MM.1S (cell line): ENCODE data around the gene KHDC4.

ENCODE experiments used
- DNase-seq: peaks from one replicate; pipeline ENCODE4 v3.0.0-alpha.2; 2015
- H2AFZ ChIP-seq: fragments of 300-600 bp; sonication (generic); 2 replicates; pipeline ENCODE4 v1.6.0; 2016; ENCODE audit warnings: antibody characterized with exemption, low read length
- H3F3A ChIP-seq: fragments of 300-600 bp; sonication (generic); 2 replicates; pipeline ENCODE4 v1.6.1; 2016; ENCODE audit warnings: mild to moderate bottlenecking, antibody characterized with exemption, low read length, moderate library complexity, mixed read lengths; ENCODE audit not compliant: insufficient read depth
- H3K27ac ChIP-seq: fragments of 300-600 bp; sonication (generic); 2 replicates; pipeline ENCODE4 v1.5.1; 2016; ENCODE audit warnings: mild to moderate bottlenecking, low read length
- H3K27me3 ChIP-seq: fragments of 300-600 bp; sonication (generic); replicated peaks from 2 replicates; pipeline ENCODE4 v1.6.0; 2016; ENCODE audit warnings: low read length; ENCODE audit not compliant: insufficient read depth
- H3K36me3 ChIP-seq: fragments of 300-600 bp; sonication (generic); replicated peaks from 2 replicates; pipeline ENCODE4 v1.6.1; 2016; ENCODE audit warnings: mild to moderate bottlenecking, low read length, mixed read lengths; ENCODE audit not compliant: insufficient read depth
- H3K4me1 ChIP-seq: fragments of 300-600 bp; sonication (generic); 2 replicates; pipeline ENCODE4 v1.6.1; 2016; ENCODE audit warnings: low read length, mixed read lengths
- H3K4me2 ChIP-seq: fragments of 300-600 bp; sonication (generic); 2 replicates; pipeline ENCODE4 v1.6.0; 2016; ENCODE audit warnings: low read depth, low read length
- H3K4me3 ChIP-seq: fragments of 300-600 bp; sonication (generic); 2 replicates; pipeline ENCODE4 v1.5.1; 2016; ENCODE audit warnings: low read length, mixed read lengths
- H3K79me2 ChIP-seq: fragments of 300-600 bp; sonication (generic); 2 replicates; pipeline ENCODE4 v1.6.1; 2016; ENCODE audit warnings: mixed run types, low read length, mixed read lengths
- H3K9ac ChIP-seq: fragments of 300-600 bp; sonication (generic); 2 replicates; pipeline ENCODE4 v1.6.1; 2016; ENCODE audit warnings: low read length, mixed read lengths
- H3K9me2 ChIP-seq: fragments of 300-600 bp; sonication (generic); replicated peaks from 2 replicates; pipeline ENCODE4 v1.6.1; 2016; ENCODE audit warnings: mild to moderate bottlenecking, low read length, mixed read lengths; ENCODE audit not compliant: insufficient read depth
- H3K9me3 ChIP-seq: fragments of 300-600 bp; sonication (generic); replicated peaks from 2 replicates; pipeline ENCODE4 v1.6.1; 2016; ENCODE audit warnings: mild to moderate bottlenecking, low read length, mixed read lengths; ENCODE audit not compliant: insufficient read depth
- H4K20me1 ChIP-seq: fragments of 300-600 bp; sonication (generic); 2 replicates; pipeline ENCODE4 v1.6.1; 2016; ENCODE audit warnings: mild to moderate bottlenecking, low read length, moderate library complexity, mixed read lengths; ENCODE audit not compliant: insufficient read depth
- CTCF ChIP-seq: fragments of 300-600 bp; sonication (generic); IDR thresholded peaks from 2 replicates; pipeline ENCODE4 v1.5.1; 2016; ENCODE audit warnings: antibody characterized with exemption, low read length, mixed read lengths
- EZH2 ChIP-seq: fragments of 300-600 bp; sonication (generic); optimal IDR thresholded peaks from 2 replicates; pipeline ENCODE3; 2017; ENCODE audit warnings: low read depth, mild to moderate bottlenecking, antibody characterized with exemption, low read length, mixed read lengths
- EZH2phosphoT487 ChIP-seq: fragments of 300-600 bp; sonication (generic); IDR thresholded peaks from 2 replicates; pipeline ENCODE4 v1.6.1; 2018; ENCODE audit warnings: antibody characterized with exemption, low read length

KHDC4 gene

GRCh38 chr1:155880950-155881349 lies 53.3 kb downstream of the KHDC4 start:
- DNase-seq = no peak
- Histone ChIP-seq H2AFZ (no peak overlapping the region), H3K27ac (no peak overlapping the region), H3K27me3 (no peaks in the 10 kb centered on the region), H3K79me2 (no peaks in the 10 kb centered on the region), H3K9me2 (no peaks in the 10 kb centered on the region), H3K4me2 (no peak overlapping the region), H3K9ac (no peak overlapping the region), H4K20me1 (no peaks in the 10 kb centered on the region), H3F3A (no peaks in the 10 kb centered on the region), H3K4me1 (no peaks in the 10 kb centered on the region), H3K9me3 (no peaks in the 10 kb centered on the region), H3K36me3 (no peaks in the 10 kb centered on the region), H3K4me3 (no peak overlapping the region)
- no peak for TF ChIP-seq CTCF
- TF ChIP-seq EZH2 = no peak
- no peak for TF ChIP-seq EZH2phosphoT487

GRCh38 chr1:155880251-155880650 lies 54.0 kb downstream of the KHDC4 start:
- DNase-seq = no peak
- Histone ChIP-seq H3F3A (no peaks in the 10 kb centered on the region), H3K9me2 (no peaks in the 10 kb centered on the region), H3K9ac (no peak overlapping the region), H3K27me3 (no peaks in the 10 kb centered on the region), H3K4me1 (no peaks in the 10 kb centered on the region), H3K4me3 (no peak overlapping the region), H3K79me2 (no peaks in the 10 kb centered on the region), H3K4me2 (no peak overlapping the region), H3K27ac (no peak overlapping the region), H3K9me3 (no peaks in the 10 kb centered on the region), H3K36me3 (no peaks in the 10 kb centered on the region), H2AFZ (no peak overlapping the region), H4K20me1 (no peaks in the 10 kb centered on the region)
- no peak for TF ChIP-seq EZH2phosphoT487
- TF ChIP-seq EZH2 = no peak
- TF ChIP-seq CTCF = no peak

GRCh38 chr1:155877945-155878344 lies 56.3 kb downstream of the KHDC4 start:
- Histone ChIP-seq H2AFZ (no peak overlapping the region), H3K9me2 (no peaks in the 10 kb centered on the region), H3K4me1 (no peaks in the 10 kb centered on the region), H3K9me3 (no peaks in the 10 kb centered on the region), H3K27ac (no peak overlapping the region), H3K27me3 (no peaks in the 10 kb centered on the region), H3K4me2 (no peak overlapping the region), H3F3A (no peaks in the 10 kb centered on the region), H3K36me3 (no peaks in the 10 kb centered on the region), H3K4me3 (no peak overlapping the region), H3K9ac (no peak overlapping the region), H4K20me1 (no peaks in the 10 kb centered on the region), H3K79me2 (no peaks in the 10 kb centered on the region)
- TF ChIP-seq EZH2 (no peak), CTCF (no peak), EZH2phosphoT487 (no peak)
- DNase-seq = no peak

- Histone ChIP-seq H3K4me3 (no peak overlapping the region), H3K36me3 (no peaks in the 10 kb centered on the region), H3K79me2 (no peaks in the 10 kb centered on the region), H3K27me3 (no peaks in the 10 kb centered on the region), H3K27ac (no peak overlapping the region), H3K9ac (no peak overlapping the region), H4K20me1 (no peaks in the 10 kb centered on the region), H3K4me2 (no peak overlapping the region), H3K9me3 (no peaks in the 10 kb centered on the region), H3K9me2 (no peaks in the 10 kb centered on the region), H2AFZ (no peak overlapping the region), H3F3A (no peaks in the 10 kb centered on the region), H3K4me1 (no peaks in the 10 kb centered on the region)
- TF ChIP-seq CTCF (no peak), EZH2 (no peak), EZH2phosphoT487 (no peak)
- no peak for DNase-seq
Observed at GRCh38 chr1:155873860-155874259, 60.4 kb downstream of the KHDC4 start.
